Left ventricle myocardium inferior (tissue), 1 donor: ENCODE measurements around the gene C18orf63. TPM values are rescaled to one million over a fixed set of nuclear protein-coding genes. Genes with fewer than 3 reads are reported as not detected.

Source experiments
- DNase-seq: peaks from one replicate; pipeline ENCODE4 v3.0.0-alpha.2; 2020
- H3K27ac ChIP-seq: fragments of 200-600 bp; replicated peaks from 2 replicates; pipeline ENCODE4 v1.8.0; 2021
- H3K27me3 ChIP-seq: fragments of 200-600 bp; 2 replicates; pipeline ENCODE4 v1.8.0; 2021; ENCODE audit warnings: low read depth
- H3K36me3 ChIP-seq: fragments of 200-600 bp; 2 replicates; pipeline ENCODE4 v1.8.0; 2021
- H3K4me1 ChIP-seq: fragments of 200-600 bp; 2 replicates; pipeline ENCODE4 v1.8.0; 2021
- H3K4me3 ChIP-seq: fragments of 200-600 bp; 2 replicates; pipeline ENCODE4 v1.8.0; 2021; ENCODE audit warnings: mild to moderate bottlenecking, moderate library complexity
- H3K9me3 ChIP-seq: fragments of 200-600 bp; replicated peaks from 2 replicates; pipeline ENCODE4 v1.8.0; 2021
- intact Hi-C: fragments of 100-400 bp; cut with micrococcal nuclease; formaldehyde crosslinking; loops from one replicate; pipeline ENCODE4 v1.11.0; 2022
- total RNA-seq: library from RNA; stranded (reverse); fragmentation: NEBNext Ultra II Directional; extraction: Animal tissue kit (Norgen Biotek cat#: 25700); gene quantifications from one replicate; pipeline ENCODE4 v1.2.1, GENCODE V29; 2021
- TF ChIP-seq, protein P1 (sequence below): fragments of 200-600 bp; IDR thresholded peaks from 2 replicates; pipeline ENCODE4 v1.8.0; 2021; ENCODE audit warnings: antibody characterized with exemption, mild to moderate bottlenecking, borderline replicate concordance
- donor health status: DM: no; HTN: yes; CAD: no; lungs with severe emphysema.

C18orf63 gene
- total RNA-seq, 1 donor from 2014 or later, result not detected

DNA sequence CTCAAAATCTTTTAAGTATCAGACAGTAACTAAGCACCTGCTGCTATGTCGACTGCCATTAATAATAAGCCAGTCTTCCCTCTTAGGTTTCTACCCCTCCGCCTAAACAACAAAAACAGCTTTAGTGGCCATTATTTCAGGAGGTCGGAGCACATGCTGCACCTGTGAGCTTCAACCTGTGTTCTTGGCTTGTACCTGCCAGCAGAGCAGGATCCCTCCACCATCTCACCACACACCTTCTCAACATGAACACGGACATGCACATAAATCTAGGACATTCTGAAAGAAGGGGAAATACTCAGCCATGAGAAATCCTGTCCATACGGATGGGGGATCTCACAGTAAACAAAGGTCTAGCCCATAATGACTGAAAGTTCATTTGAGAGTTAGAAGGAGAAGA lies 27.6 kb upstream of the C18orf63 start:
- intact Hi-C loops, result no loop called here
- H3K36me3 ChIP-seq, result no peaks in the 10 kb centered on the region
- H3K27me3 ChIP-seq, result no peaks in the 10 kb centered on the region
- DNase-seq, result no peak
- TF ChIP-seq, protein P1, sequence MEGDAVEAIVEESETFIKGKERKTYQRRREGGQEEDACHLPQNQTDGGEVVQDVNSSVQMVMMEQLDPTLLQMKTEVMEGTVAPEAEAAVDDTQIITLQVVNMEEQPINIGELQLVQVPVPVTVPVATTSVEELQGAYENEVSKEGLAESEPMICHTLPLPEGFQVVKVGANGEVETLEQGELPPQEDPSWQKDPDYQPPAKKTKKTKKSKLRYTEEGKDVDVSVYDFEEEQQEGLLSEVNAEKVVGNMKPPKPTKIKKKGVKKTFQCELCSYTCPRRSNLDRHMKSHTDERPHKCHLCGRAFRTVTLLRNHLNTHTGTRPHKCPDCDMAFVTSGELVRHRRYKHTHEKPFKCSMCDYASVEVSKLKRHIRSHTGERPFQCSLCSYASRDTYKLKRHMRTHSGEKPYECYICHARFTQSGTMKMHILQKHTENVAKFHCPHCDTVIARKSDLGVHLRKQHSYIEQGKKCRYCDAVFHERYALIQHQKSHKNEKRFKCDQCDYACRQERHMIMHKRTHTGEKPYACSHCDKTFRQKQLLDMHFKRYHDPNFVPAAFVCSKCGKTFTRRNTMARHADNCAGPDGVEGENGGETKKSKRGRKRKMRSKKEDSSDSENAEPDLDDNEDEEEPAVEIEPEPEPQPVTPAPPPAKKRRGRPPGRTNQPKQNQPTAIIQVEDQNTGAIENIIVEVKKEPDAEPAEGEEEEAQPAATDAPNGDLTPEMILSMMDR, result no peak
- peaks cover 94% of the 10 kb centered on the region for H3K4me1 ChIP-seq
- H3K9me3 ChIP-seq, result no peaks in the 10 kb centered on the region
- no peak overlapping the region for H3K4me3 ChIP-seq
- H3K27ac ChIP-seq, result peak overlapping the region; percentile 90

DNA sequence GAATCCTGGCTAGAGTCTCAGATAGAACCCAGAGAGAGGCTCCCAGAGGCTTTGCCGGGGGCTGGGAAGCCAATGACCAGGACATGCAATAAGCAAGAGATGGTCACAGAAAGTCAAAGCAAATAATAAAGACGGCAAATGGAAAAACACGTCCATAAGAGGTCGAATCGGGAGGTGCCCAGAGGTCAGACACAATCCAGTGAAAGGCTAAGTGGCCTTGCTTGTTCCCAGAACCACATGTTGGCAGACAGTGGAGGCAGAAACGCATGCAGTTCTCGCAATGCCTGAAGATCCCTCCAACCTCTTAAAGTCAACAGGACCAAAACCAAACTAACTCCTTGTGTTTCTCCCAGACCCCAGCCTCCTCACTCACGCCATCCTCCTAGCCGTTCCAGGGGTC lies 26.9 kb upstream of the C18orf63 start:
- intact Hi-C loops, result no loop called here
- Histone ChIP-seq H3K9me3 (no peaks in the 10 kb centered on the region), H3K27ac (peak overlapping the region; percentile 90), H3K4me1 (peaks cover 87% of the 10 kb centered on the region), H3K4me3 (peak overlapping the region; percentile 29), H3K27me3 (no peaks in the 10 kb centered on the region), H3K36me3 (no peaks in the 10 kb centered on the region)
- TF ChIP-seq, protein P1, result no peak
- no peak for DNase-seq

DNA sequence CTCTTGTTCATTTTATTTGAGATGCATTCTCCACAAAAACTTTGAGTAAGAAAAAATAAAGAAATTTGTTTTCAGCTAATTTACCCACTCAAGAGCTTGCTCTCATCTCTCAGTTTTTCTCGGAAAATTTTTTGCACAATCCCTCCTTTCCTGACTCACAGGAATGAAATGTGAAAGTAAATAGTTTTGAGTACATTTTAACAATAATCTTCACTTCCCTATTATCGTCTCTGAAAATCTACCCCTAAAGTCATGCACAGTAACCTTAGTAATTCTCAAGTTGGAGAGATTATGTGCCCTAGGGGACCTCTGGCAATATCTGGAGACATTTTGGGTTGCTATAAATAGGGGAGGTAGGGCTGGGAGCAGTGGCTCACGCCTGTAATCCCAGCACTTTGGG lies 26.5 kb upstream of the C18orf63 start:
- no peak for DNase-seq
- peak overlapping the region; percentile 90 for H3K27ac ChIP-seq
- H3K4me3 ChIP-seq, result peak overlapping the region; percentile 29
- H3K36me3 ChIP-seq, result no peaks in the 10 kb centered on the region
- H3K27me3 ChIP-seq, result no peaks in the 10 kb centered on the region
- intact Hi-C loops, result no loop called here
- no peaks in the 10 kb centered on the region for H3K9me3 ChIP-seq
- TF ChIP-seq, protein P1, result no peak
- H3K4me1 ChIP-seq, result peaks cover 83% of the 10 kb centered on the region

DNA sequence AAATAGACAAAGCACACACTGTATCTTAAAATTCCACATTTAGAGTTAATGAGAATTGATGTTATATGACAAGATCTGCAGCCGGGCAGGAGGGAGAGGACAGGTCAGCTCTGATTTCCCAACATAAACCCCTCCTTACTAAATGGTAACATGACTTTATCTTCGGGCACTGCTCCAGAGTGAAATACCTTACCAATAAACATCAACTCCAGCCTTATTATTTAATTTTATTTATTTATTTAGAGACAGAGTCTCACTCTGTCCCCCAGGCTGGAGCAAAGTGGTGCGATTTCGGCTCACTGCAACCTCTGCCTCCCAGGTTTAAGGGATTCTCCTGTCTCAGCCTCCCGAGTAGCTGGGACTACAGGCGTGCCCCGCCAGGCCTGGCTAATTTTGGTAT lies 25.6 kb upstream of the C18orf63 start:
- Histone ChIP-seq H3K27me3 (no peaks in the 10 kb centered on the region), H3K4me1 (peaks cover 74% of the 10 kb centered on the region), H3K36me3 (no peaks in the 10 kb centered on the region), H3K27ac (peak overlapping the region; percentile 90), H3K4me3 (peak overlapping the region; percentile 87), H3K9me3 (no peaks in the 10 kb centered on the region)
- intact Hi-C loops, result no loop called here
- TF ChIP-seq, protein P1, result no peak
- no peak for DNase-seq

DNA sequence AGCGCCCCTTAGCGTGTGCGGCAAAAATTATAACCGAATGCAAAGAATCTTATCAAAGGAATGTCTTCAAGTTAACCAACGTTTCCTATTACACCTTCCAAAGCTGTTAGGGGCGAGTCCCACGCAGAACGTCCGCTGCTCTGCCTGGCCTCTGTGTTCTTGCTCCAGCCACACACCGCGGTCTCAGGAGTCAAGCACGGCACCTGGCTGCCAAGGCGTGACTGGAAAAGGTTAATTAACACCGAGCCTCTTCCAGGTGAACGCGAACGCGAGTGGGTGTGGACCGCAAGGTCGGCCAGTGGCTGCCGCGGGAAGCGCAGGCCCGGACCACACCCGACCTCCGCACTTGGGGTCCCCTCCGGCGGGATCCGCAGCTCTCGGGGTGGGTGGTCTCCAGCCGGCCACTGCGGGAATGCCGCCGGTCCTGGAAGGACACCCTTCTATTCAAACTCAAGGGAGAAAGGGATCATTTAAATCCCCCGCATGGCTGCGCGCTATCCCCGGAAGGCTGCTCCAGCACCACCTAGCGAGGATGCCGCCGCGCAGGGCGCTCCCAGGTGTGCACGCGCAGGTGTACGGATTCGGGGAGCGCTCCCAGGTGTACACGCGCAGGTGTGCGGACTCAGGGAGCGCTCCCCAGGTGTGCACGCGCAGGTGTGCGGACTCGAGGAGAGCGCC lies 24.7 kb upstream of the C18orf63 start:
- H3K36me3 ChIP-seq, result no peaks in the 10 kb centered on the region
- peak overlapping the region; percentile 90 for H3K27ac ChIP-seq
- intact Hi-C loops, result no loop called here
- peaks cover 65% of the 10 kb centered on the region for H3K4me1 ChIP-seq
- TF ChIP-seq, protein P1, result peak; percentile 39
- peak overlapping the region; percentile 87 for H3K4me3 ChIP-seq
- no peaks in the 10 kb centered on the region for H3K27me3 ChIP-seq
- DNase-seq, result peak; percentile 22
- H3K9me3 ChIP-seq, result no peaks in the 10 kb centered on the region
